ENCODE results near the gene LAS1L. TPM values are rescaled to one million over a fixed set of nuclear protein-coding genes. Genes with fewer than 3 reads are reported as not detected.
"Not testable (repeated sequence)": the region's sequence is repeated elsewhere in the genome, so short reads cannot be mapped to it uniquely, and the experiment has no call there.

Gene LAS1L
- total RNA-seq, 8 experiments from 2014 or later, result 13.6 to 41.8 (median 26.9) TPM

DNA sequence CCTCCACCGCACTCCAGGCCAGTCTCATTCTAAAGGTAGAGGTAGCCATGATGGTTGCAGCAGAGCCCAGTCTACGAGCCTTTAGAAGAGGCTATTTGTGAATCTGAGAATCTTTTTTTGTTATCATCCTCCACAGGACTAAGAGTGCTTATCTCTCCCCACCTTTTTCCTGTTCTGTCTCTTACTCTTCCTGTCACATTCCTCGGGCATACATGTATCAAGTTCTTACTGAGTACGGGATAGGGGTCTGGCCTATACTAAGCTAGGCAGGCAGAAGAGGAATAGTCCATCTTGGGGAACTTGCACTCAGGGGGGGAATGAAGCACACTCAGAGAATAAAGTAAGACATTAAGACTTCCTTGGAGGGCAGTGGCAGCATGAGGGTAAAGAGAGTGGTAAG lies 25.7 kb downstream of the LAS1L start:
- ATAC-seq (replicated peaks in 6 of 8), result no peak
- no peaks in the 10 kb centered on the region for H3K4me1 ChIP-seq (replicated peaks in 1 of 2)
- no peak overlapping the region for H3K27ac ChIP-seq
- H3K4me3 ChIP-seq, result no peak overlapping the region
- WGBS, 10 experiments, result 29 to 50% methylated on average over 1 to 2 of the region's 4 CpGs; no CpG with 5 or more reads in 8 of the 10 experiments
- in situ Hi-C loops (cut with MboI; ENCODE audit: low pct_unique_long_range_greater_than_20kb in 2 of 9, low sequenced_read_pairs in 9 of 9, unreplicated experiment in 9 of 9), result no loop called here

GRCh38 chrX:65502618-65503017 lies 32.0 kb downstream of the LAS1L start:
- Histone ChIP-seq H3K4me3 (no peak overlapping the region), H3K4me1 (replicated peaks in 1 of 2) (no peaks in the 10 kb centered on the region), H3K27ac (no peak overlapping the region)
- 68 to 100% (median 87%) methylated on average over 1 to 6 of the region's 11 CpGs; no CpG with 5 or more reads in 6 of the 10 experiments for WGBS, 10 experiments
- in situ Hi-C loops (cut with MboI; ENCODE audit: low pct_unique_long_range_greater_than_20kb in 2 of 9, low sequenced_read_pairs in 9 of 9, unreplicated experiment in 9 of 9), result no loop called here
- no peak for ATAC-seq (replicated peaks in 6 of 8)

DNA sequence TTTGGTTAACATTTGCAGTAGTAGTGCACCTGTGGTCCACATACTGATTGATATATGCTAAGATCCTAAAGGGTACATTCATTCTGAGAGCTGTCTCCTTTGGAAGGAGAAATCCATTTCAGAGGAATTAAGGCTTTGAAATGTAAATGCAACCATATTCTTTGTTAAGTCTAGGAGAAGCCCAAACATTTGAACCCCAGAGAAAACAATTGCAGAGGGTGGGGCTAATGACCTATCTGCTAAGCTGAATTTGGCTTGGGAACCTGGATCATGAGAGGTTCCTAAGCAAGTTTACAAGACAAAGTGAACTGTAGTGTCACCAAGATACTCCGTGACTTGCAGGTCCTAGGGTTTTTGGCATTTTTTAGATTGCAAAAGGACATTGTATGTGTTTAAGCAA lies 41.2 kb downstream of the LAS1L start:
- WGBS, 10 experiments, result 60 to 80% (median 67%) methylated on average over 1 of the region's 1 CpG; no CpG with 5 or more reads in 7 of the 10 experiments
- in situ Hi-C loops (cut with MboI; ENCODE audit: low pct_unique_long_range_greater_than_20kb in 2 of 9, low sequenced_read_pairs in 9 of 9, unreplicated experiment in 9 of 9), result no loop called here
- Histone ChIP-seq H3K4me3 (no peak overlapping the region), H3K27ac (no peak overlapping the region), H3K4me1 (replicated peaks in 1 of 2) (no peaks in the 10 kb centered on the region)
- no peak for ATAC-seq (replicated peaks in 6 of 8)

DNA sequence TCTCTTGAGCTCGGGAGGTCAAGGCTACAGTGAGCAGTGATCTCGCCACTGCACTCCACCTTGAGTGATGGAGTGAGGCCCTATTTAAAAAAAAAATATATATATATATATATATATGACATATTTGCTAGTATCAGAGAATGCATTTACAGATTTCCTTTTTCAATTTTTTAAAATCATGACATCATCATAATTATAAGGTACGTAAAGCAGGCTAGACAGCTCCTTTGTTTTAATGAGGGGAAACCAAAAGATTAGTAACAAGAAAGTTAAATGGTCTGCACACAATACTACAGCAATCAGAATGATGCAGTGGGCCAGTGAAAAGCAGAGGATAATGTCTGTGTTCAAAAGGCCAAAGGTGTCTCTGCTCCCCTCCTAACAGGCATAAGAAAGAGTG lies 43.0 kb downstream of the LAS1L start:
- ATAC-seq (replicated peaks in 6 of 8), result no peak
- WGBS, 10 experiments, result 32 to 67% methylated on average over 1 to 3 of the region's 3 CpGs; no CpG with 5 or more reads in 8 of the 10 experiments
- in situ Hi-C loops (cut with MboI; ENCODE audit: low pct_unique_long_range_greater_than_20kb in 2 of 9, low sequenced_read_pairs in 9 of 9, unreplicated experiment in 9 of 9), result no loop called here
- Histone ChIP-seq H3K27ac (no peak overlapping the region), H3K4me1 (replicated peaks in 1 of 2) (no peaks in the 10 kb centered on the region), H3K4me3 (no peak overlapping the region)

DNA sequence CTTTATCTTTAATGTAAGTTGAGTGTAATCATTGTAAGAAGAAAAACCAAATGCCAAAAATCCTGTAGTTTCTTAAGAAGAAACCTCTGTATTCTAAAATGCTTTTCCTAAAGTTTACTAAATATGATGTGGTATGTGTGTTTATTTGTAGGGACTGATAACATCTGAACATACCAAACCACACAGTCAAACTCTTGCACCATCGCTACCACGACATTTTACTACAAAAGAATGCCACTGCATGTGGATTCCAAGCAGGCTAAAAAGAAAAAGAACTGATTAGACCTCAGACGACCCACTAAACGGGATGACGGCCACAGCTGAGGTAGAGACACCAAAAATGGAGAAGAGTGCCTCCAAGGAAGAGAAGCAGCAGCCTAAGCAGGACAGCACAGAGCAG lies 46.1 kb downstream of the LAS1L start:
- Histone ChIP-seq H3K4me3 (no peak overlapping the region), H3K27ac (no peak overlapping the region), H3K4me1 (replicated peaks in 1 of 2) (no peaks in the 10 kb centered on the region)
- WGBS, 10 experiments, result 29 to 90% (median 47%) methylated on average over 2 to 3 of the region's 5 CpGs; no CpG with 5 or more reads in 7 of the 10 experiments
- no peak for ATAC-seq (replicated peaks in 6 of 8)
- in situ Hi-C loops (cut with MboI; ENCODE audit: low pct_unique_long_range_greater_than_20kb in 2 of 9, low sequenced_read_pairs in 9 of 9, unreplicated experiment in 9 of 9), result no loop called here

DNA sequence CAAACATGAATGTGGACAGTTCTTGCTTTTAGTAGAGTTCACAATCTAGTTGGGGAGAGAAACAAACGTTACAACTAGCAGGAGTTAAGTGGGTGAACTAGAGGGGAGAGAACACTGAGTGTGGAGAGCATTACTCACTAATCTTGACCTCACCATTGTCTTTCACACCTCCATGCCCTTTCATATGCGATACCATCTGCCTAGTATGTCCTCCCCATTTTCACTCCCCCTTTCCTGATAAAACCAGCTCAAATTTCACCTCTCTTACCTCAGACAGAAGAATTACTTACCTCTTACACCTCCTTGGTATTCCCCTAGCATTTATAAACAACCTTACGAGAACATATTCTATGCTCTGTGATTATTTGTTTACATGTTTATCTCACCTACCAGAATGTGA lies 53.6 kb downstream of the LAS1L start:
- no peak overlapping the region for H3K4me3 ChIP-seq
- in situ Hi-C loops (cut with MboI; ENCODE audit: low pct_unique_long_range_greater_than_20kb in 2 of 9, low sequenced_read_pairs in 9 of 9, unreplicated experiment in 9 of 9), result no loop called here
- 0 to 75% (median 30%) methylated on average over 2 to 3 of the region's 3 CpGs; no CpG with 5 or more reads in 7 of the 10 experiments for WGBS, 10 experiments
- no peak for ATAC-seq (replicated peaks in 6 of 8)
- H3K4me1 ChIP-seq (replicated peaks in 1 of 2), result no peaks in the 10 kb centered on the region
- no peak overlapping the region for H3K27ac ChIP-seq

- ATAC-seq (replicated peaks in 6 of 8); in situ Hi-C loops (cut with MboI; ENCODE audit: low pct_unique_long_range_greater_than_20kb in 2 of 9, low sequenced_read_pairs in 9 of 9, unreplicated experiment in 9 of 9); H3K27ac ChIP-seq; H3K4me3 ChIP-seq; H3K4me1 ChIP-seq (replicated peaks in 1 of 2): not testable (repeated sequence)
- 0 to 100% (median 21%) methylated on average over 1 to 3 of the region's 3 CpGs; no CpG with 5 or more reads in 6 of the 10 experiments for WGBS, 10 experiments
These were observed 55.5 kb downstream of the LAS1L start for GRCh38 chrX:65479102-65479501.

- Histone ChIP-seq H3K27ac (no peak overlapping the region), H3K4me3 (no peak overlapping the region), H3K4me1 (replicated peaks in 1 of 2) (no peaks in the 10 kb centered on the region)
- ATAC-seq (replicated peaks in 6 of 8), result peak in 1 of 8 experiments; percentile 39
- WGBS, 10 experiments, result 75 to 80% (median 80%) methylated on average over 1 to 2 of the region's 2 CpGs; no CpG with 5 or more reads in 7 of the 10 experiments
- in situ Hi-C loops (cut with MboI; ENCODE audit: low pct_unique_long_range_greater_than_20kb in 2 of 9, low sequenced_read_pairs in 9 of 9, unreplicated experiment in 9 of 9), result no loop called here
These were observed 58.0 kb downstream of the LAS1L start for GRCh38 chrX:65476564-65476963.

- ATAC-seq (replicated peaks in 6 of 8), result peak in 3 of 8 experiments; percentile 41 to 61 (median 49)
- H3K27ac ChIP-seq, result no peak overlapping the region
- in situ Hi-C loops (cut with MboI; ENCODE audit: low pct_unique_long_range_greater_than_20kb in 2 of 9, low sequenced_read_pairs in 9 of 9, unreplicated experiment in 9 of 9), result no loop called here
These were observed 71.0 kb downstream of the LAS1L start for GRCh38 chrX:65463550-65463949.

More at GRCh38 chrX:65463550-65463949, 71.0 kb downstream of the LAS1L start:
- Histone ChIP-seq H3K4me3 (no peak overlapping the region), H3K4me1 (replicated peaks in 1 of 2) (no peaks in the 10 kb centered on the region)
- 25 to 80% (median 55%) methylated on average over 1 to 3 of the region's 4 CpGs; no CpG with 5 or more reads in 6 of the 10 experiments for WGBS, 10 experiments

Other genes starting within 250 kb of the LAS1L start
- 100 to 1,000 TPM in 4 of 8 experiments, 10 to 100 TPM in 4; 41.7 to 210 (median 113) TPM for gene MSN, start 132.9 kb upstream of the LAS1L start, total RNA-seq